ENCODE data around the gene C2CD4C.

DNA sequence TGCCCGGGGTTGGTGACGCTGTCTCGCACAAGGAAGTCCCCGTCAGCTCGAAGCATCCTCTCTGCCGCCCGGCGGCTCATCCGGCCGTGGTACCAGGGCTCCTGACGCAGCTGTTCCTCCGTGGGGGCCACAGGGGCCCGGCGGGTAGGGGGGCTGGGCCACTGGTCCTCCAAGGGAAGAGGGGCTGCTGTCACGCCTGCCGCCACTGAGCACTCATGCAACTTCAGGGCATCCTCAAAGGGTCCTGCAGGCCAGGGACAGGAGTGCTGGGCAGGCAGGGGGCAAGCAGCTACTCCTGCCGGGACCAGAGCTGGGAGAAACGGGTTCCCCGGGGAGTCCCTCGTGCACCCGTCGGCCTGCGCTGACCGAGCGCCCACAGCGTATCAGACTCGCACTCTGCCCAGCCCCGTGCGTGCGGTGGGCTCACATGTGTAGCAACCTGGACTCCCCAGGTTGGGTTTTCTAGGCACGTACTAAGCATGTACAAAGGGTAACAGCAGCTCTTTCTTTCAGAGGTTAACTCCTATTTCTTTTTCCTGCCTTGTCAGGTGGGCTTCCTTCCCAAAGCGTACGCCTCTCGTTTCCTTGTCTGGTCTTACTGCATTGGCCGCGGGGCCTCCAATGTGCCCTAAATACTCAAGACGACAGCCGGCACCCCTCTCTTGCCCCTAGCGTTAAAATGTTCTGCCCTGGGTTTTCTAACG is 13.4 kb upstream of the C2CD4C start:
- TF ChIP-seq, protein P1, sequence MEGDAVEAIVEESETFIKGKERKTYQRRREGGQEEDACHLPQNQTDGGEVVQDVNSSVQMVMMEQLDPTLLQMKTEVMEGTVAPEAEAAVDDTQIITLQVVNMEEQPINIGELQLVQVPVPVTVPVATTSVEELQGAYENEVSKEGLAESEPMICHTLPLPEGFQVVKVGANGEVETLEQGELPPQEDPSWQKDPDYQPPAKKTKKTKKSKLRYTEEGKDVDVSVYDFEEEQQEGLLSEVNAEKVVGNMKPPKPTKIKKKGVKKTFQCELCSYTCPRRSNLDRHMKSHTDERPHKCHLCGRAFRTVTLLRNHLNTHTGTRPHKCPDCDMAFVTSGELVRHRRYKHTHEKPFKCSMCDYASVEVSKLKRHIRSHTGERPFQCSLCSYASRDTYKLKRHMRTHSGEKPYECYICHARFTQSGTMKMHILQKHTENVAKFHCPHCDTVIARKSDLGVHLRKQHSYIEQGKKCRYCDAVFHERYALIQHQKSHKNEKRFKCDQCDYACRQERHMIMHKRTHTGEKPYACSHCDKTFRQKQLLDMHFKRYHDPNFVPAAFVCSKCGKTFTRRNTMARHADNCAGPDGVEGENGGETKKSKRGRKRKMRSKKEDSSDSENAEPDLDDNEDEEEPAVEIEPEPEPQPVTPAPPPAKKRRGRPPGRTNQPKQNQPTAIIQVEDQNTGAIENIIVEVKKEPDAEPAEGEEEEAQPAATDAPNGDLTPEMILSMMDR (IDR thresholded peaks at IDR 0.05) = no peak
- TF ChIP-seq POLR2A (IDR thresholded peaks at IDR 0.05) = no peak

All from adrenal gland (tissue), 5 donors.